GM23338 (cell line): Measurements from ENCODE around the gene NRXN2. TPM values are rescaled to one million over a fixed set of nuclear protein-coding genes. Genes with fewer than 3 reads are reported as not detected.

ENCODE experiments used
- ATAC-seq: fragments of 200-7000 bp; cut with Tn5 transposase; 3 replicates; pipeline ENCODE4 v1.9.1; 2020
- DNase-seq: peaks from one replicate; pipeline ENCODE4 v3.0.0-alpha.2; 2015; ENCODE audit warnings: low spot score
- H2AFZ ChIP-seq: fragments of 200-600 bp; sonication (generic); 2 replicates; pipeline ENCODE4 v1.8.0; 2016; ENCODE audit warnings: antibody characterized with exemption, mild to moderate bottlenecking, moderate library complexity
- H3F3A ChIP-seq: fragments of 200-600 bp; sonication (generic); replicated peaks from 2 replicates; pipeline ENCODE4 v1.8.0; 2017; ENCODE audit warnings: antibody characterized with exemption, mixed run types, low read depth
- H3K27ac ChIP-seq: fragments of 200-600 bp; sonication (generic); 2 replicates; pipeline ENCODE4 v1.6.1; 2016; ENCODE audit warnings: low read depth
- H3K27me3 ChIP-seq: fragments of 200-600 bp; sonication (generic); 2 replicates; pipeline ENCODE4 v1.8.0; 2016; ENCODE audit warnings: mild to moderate bottlenecking, mixed run types, moderate library complexity; ENCODE audit not compliant: insufficient read depth
- H3K36me3 ChIP-seq: fragments of 200-600 bp; sonication (generic); 2 replicates; pipeline ENCODE4 v1.8.0; 2016; ENCODE audit warnings: mild to moderate bottlenecking; ENCODE audit not compliant: insufficient read depth
- H3K4me1 ChIP-seq: fragments of 200-600 bp; sonication (generic); 2 replicates; pipeline ENCODE4 v1.8.0; 2016; ENCODE audit warnings: mild to moderate bottlenecking, moderate library complexity; ENCODE audit not compliant: insufficient read depth
- H3K4me2 ChIP-seq: fragments of 200-600 bp; sonication (generic); 2 replicates; pipeline ENCODE4 v1.7.1; 2017; ENCODE audit warnings: mixed run types
- H3K4me3 ChIP-seq: fragments of 200-600 bp; sonication (generic); 2 replicates; pipeline ENCODE4 v1.6.1; 2016; ENCODE audit warnings: mixed run types
- H3K79me2 ChIP-seq: fragments of 200-600 bp; sonication (generic); replicated peaks from 2 replicates; pipeline ENCODE4 v1.8.0; 2017; ENCODE audit warnings: mild to moderate bottlenecking; ENCODE audit not compliant: insufficient read depth
- H3K9me2 ChIP-seq: fragments of 200-600 bp; sonication (generic); 2 replicates; pipeline ENCODE4 v1.8.0; 2017; ENCODE audit not compliant: insufficient read depth
- H4K20me1 ChIP-seq: fragments of 200-600 bp; sonication (generic); replicated peaks from 2 replicates; pipeline ENCODE4 v1.8.0; 2017; ENCODE audit warnings: mild to moderate bottlenecking; ENCODE audit not compliant: insufficient read depth
- H3K27ac Mint-ChIP-seq: 2 replicates; pipeline ENCODE4 v1.8.0; 2020; ENCODE audit warnings: inconsistent platforms, mild to moderate bottlenecking, moderate library complexity, mixed read lengths
- H3K27me3 Mint-ChIP-seq: 3 replicates; pipeline ENCODE4 v1.8.0; 2022; ENCODE audit warnings: low read depth, mild to moderate bottlenecking, moderate library complexity, mixed read lengths, inconsistent platforms; ENCODE audit not compliant: insufficient read depth, poor library complexity
- H3K36me3 Mint-ChIP-seq: 3 replicates; pipeline ENCODE4 v1.8.0; 2021; ENCODE audit warnings: low read depth, mild to moderate bottlenecking, inconsistent platforms, moderate library complexity, mixed read lengths
- H3K4me1 Mint-ChIP-seq: 3 replicates; pipeline ENCODE4 v1.8.0; 2020; ENCODE audit warnings: mild to moderate bottlenecking, inconsistent platforms, mixed read lengths
- H3K4me3 Mint-ChIP-seq: 3 replicates; pipeline ENCODE4 v1.8.0; 2021; ENCODE audit warnings: moderate library complexity, mild to moderate bottlenecking, inconsistent platforms, mixed read lengths
- H3K9me3 Mint-ChIP-seq: 3 replicates; pipeline ENCODE4 v1.8.0; 2020; ENCODE audit warnings: moderate library complexity, mild to moderate bottlenecking, inconsistent platforms, mixed read lengths
- CREB1 ChIP-seq: fragments of 250-450 bp; sonication (Bioruptor Pico); IDR thresholded peaks from 2 replicates; pipeline ENCODE4 v1.5.0; 2020; ENCODE audit warnings: low read depth, mild to moderate bottlenecking, moderate library complexity
- EZH2 ChIP-seq: fragments of 200-600 bp; sonication (generic); IDR thresholded peaks from one replicate; pipeline ENCODE4 v1.8.0; 2017; ENCODE audit warnings: antibody characterized with exemption, mild to moderate bottlenecking, low read depth; ENCODE audit not compliant: unreplicated experiment
- NANOG ChIP-seq: IDR thresholded peaks from 2 replicates; pipeline ENCODE4 v1.6.1; 2016; ENCODE audit warnings: antibody characterized with exemption, borderline replicate concordance
- POLR2AphosphoS5 ChIP-seq: IDR thresholded peaks from 2 replicates; pipeline ENCODE4 v1.6.1; 2016; ENCODE audit warnings: antibody characterized with exemption, low read depth
- ZNF114 ChIP-seq: fragments of 250-450 bp; sonication (Bioruptor Pico); IDR thresholded peaks from 2 replicates; pipeline ENCODE4 v1.5.0; 2020; ENCODE audit warnings: mild to moderate bottlenecking, moderate library complexity
- ZNF331 ChIP-seq: fragments of 250-450 bp; sonication (Bioruptor Pico); IDR thresholded peaks from 2 replicates; pipeline ENCODE4 v1.5.0; 2020; ENCODE audit warnings: low read depth, mild to moderate bottlenecking, moderate library complexity
- polyA plus RNA-seq: library from polyadenylated mRNA; unstranded; fragments of >200 nt; fragmentation: Nextera tagmentation; extraction: Ambion mirVana; gene quantifications from 2 replicates; pipeline ENCODE4 v1.2.1, GENCODE V29; 2016
- total RNA-seq: library from RNA; depleted of rRNA; stranded (reverse); fragments of >200 nt; shearing (Covaris generic); gene quantifications from 2 replicates; pipeline ENCODE4 v1.2.3, GENCODE V29; 2014
- TF ChIP-seq, protein P1 (sequence below): IDR thresholded peaks from one replicate; pipeline ENCODE4 v1.6.1; 2018; ENCODE audit warnings: antibody characterized with exemption; ENCODE audit not compliant: unreplicated experiment
- TF ChIP-seq, protein P2 (sequence below), 2 experiments: fragments of 200-600 bp in 1 of 2; sonication (generic) in 1 of 2; conservative IDR thresholded peaks; 2 replicates each; pipeline versions ENCODE4 v1.5.1 to v1.6.1; 2016 to 2017; ENCODE audit warnings: antibody characterized with exemption in 2 of 2, low read depth in 2 of 2, mild to moderate bottlenecking in 2 of 2, moderate library complexity in 1 of 2
- TF ChIP-seq, protein P3 (sequence below): IDR thresholded peaks from 2 replicates; pipeline ENCODE4 v1.6.1; 2016; ENCODE audit warnings: antibody characterized with exemption

NRXN2 gene
- total and polyA plus RNA-seq, 2 experiments from 2014 or later = 3.4 to 17.0 TPM

DNA sequence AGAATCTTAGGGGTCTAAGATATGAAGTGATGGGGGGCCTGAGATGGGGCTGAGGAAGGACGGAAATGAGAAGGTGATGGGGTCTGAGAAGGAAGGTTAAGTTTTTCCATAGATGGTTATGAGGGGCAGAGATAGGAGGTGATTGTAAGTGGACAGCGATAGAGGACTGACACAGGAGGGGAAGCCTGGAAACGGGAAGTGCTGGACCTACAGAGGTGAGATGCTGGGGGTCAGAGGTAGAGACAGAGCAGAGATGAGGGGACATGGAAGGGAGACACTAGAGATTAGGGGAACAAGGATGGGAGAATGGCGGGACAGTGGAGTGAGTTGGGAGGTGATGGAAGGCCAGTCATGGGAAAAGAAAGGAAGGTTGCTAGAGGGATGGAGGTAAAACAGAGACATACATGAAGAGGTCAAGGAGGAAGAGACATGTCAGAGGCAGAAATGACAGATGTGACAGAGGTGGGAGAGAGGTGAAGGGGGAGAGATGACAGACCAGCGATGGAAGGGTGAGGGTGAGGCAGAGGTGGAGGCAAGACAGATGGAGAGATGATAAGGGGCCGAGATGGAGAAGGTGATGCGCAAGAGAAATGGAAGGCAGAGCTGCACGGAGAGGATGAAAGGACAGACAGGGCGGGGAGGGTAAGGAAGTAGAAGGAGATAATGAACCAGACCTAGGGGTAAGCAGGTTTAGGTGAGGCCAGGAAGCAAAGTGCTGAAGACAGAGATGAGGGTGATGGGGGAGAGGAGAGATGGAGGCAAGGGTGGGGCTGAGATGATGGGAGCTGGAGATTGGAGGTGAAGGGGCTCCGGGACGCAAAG is 81.2 kb downstream of the NRXN2 start:
- Mint-ChIP-seq H3K36me3 (no peaks in the 10 kb centered on the region), H3K27me3 (peaks cover 24% of the 10 kb centered on the region), H3K9me3 (no peaks in the 10 kb centered on the region), H3K4me1 (peaks cover 32% of the 10 kb centered on the region), H3K4me3 (no peak overlapping the region), H3K27ac (no peak overlapping the region)
- no peak overlapping the region for H3K27ac ChIP-seq
- DNase-seq (no peak), ATAC-seq (no peak)
- TF ChIP-seq EZH2 (peak; percentile 75), CREB1 (CRISPR knock-in tag) (no peak)
- H3K4me2 ChIP-seq = peak overlapping the region; percentile 86
- H3K4me3 ChIP-seq = peak overlapping the region; percentile 77
- H4K20me1 ChIP-seq = no peaks in the 10 kb centered on the region; the same call in 1 of the 2 replicates
- H3K9me2 ChIP-seq = no peaks in the 10 kb centered on the region
- no peak overlapping the region for H2AFZ ChIP-seq
- no peaks in the 10 kb centered on the region for H3K79me2 ChIP-seq
- H3K36me3 ChIP-seq = no peaks in the 10 kb centered on the region
- H3K27me3 ChIP-seq = peaks cover 82% of the 10 kb centered on the region
- peaks cover 27% of the 10 kb centered on the region for H3K4me1 ChIP-seq
- 0 out of 2 replicates have a peak, but pooled peaks cover 3% of the 10 kb centered on the region for H3F3A ChIP-seq

DNA sequence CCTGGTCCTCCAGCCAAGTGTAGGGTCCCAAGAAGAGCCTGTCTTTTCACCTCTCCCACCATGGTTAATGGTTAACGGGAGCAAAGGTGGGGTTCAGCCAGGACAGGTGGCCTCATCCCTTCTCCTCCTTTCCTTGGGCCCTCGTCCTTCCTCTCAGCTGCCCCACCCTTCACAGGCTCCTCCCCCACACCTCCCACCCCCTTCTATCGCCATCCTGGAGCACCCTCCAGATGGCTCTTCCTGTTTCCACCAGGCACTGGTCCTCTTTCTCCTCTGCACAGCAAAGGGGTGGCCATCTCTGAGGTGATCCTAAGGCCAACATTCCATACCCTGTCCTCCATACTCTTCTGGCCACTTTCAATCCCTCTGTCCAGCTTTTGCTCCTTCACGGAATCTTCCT is 83.1 kb downstream of the NRXN2 start:
- peaks cover 73% of the 10 kb centered on the region for H3K27me3 ChIP-seq
- DNase-seq = no peak
- Mint-ChIP-seq H3K4me1 (peaks cover 30% of the 10 kb centered on the region), H3K27ac (no peak overlapping the region), H3K9me3 (no peaks in the 10 kb centered on the region; the same call in 2 of the 3 replicates), H3K4me3 (no peak overlapping the region), H3K27me3 (peaks cover 24% of the 10 kb centered on the region), H3K36me3 (no peaks in the 10 kb centered on the region; the same call in 2 of the 3 replicates)
- TF ChIP-seq POLR2AphosphoS5 = no peak
- no peak for TF ChIP-seq ZNF331 (CRISPR knock-in tag)
- TF ChIP-seq, protein P1, sequence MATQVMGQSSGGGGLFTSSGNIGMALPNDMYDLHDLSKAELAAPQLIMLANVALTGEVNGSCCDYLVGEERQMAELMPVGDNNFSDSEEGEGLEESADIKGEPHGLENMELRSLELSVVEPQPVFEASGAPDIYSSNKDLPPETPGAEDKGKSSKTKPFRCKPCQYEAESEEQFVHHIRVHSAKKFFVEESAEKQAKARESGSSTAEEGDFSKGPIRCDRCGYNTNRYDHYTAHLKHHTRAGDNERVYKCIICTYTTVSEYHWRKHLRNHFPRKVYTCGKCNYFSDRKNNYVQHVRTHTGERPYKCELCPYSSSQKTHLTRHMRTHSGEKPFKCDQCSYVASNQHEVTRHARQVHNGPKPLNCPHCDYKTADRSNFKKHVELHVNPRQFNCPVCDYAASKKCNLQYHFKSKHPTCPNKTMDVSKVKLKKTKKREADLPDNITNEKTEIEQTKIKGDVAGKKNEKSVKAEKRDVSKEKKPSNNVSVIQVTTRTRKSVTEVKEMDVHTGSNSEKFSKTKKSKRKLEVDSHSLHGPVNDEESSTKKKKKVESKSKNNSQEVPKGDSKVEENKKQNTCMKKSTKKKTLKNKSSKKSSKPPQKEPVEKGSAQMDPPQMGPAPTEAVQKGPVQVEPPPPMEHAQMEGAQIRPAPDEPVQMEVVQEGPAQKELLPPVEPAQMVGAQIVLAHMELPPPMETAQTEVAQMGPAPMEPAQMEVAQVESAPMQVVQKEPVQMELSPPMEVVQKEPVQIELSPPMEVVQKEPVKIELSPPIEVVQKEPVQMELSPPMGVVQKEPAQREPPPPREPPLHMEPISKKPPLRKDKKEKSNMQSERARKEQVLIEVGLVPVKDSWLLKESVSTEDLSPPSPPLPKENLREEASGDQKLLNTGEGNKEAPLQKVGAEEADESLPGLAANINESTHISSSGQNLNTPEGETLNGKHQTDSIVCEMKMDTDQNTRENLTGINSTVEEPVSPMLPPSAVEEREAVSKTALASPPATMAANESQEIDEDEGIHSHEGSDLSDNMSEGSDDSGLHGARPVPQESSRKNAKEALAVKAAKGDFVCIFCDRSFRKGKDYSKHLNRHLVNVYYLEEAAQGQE = no peak
- TF ChIP-seq NANOG = no peak
- TF ChIP-seq, protein P2, sequence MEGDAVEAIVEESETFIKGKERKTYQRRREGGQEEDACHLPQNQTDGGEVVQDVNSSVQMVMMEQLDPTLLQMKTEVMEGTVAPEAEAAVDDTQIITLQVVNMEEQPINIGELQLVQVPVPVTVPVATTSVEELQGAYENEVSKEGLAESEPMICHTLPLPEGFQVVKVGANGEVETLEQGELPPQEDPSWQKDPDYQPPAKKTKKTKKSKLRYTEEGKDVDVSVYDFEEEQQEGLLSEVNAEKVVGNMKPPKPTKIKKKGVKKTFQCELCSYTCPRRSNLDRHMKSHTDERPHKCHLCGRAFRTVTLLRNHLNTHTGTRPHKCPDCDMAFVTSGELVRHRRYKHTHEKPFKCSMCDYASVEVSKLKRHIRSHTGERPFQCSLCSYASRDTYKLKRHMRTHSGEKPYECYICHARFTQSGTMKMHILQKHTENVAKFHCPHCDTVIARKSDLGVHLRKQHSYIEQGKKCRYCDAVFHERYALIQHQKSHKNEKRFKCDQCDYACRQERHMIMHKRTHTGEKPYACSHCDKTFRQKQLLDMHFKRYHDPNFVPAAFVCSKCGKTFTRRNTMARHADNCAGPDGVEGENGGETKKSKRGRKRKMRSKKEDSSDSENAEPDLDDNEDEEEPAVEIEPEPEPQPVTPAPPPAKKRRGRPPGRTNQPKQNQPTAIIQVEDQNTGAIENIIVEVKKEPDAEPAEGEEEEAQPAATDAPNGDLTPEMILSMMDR (conservative IDR thresholded peaks at IDR 0.05; ENCODE audit: low read depth in 2 of 2) = no peak
- TF ChIP-seq ZNF114 (CRISPR knock-in tag) = no peak
- TF ChIP-seq, protein P3, sequence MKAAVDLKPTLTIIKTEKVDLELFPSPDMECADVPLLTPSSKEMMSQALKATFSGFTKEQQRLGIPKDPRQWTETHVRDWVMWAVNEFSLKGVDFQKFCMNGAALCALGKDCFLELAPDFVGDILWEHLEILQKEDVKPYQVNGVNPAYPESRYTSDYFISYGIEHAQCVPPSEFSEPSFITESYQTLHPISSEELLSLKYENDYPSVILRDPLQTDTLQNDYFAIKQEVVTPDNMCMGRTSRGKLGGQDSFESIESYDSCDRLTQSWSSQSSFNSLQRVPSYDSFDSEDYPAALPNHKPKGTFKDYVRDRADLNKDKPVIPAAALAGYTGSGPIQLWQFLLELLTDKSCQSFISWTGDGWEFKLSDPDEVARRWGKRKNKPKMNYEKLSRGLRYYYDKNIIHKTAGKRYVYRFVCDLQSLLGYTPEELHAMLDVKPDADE = no peak
- H3K27ac ChIP-seq = no peak overlapping the region
- H3F3A ChIP-seq = 0 out of 2 replicates have a peak, but pooled peaks cover 1% of the 10 kb centered on the region
- H3K79me2 ChIP-seq = no peaks in the 10 kb centered on the region
- no peak overlapping the region for H3K4me2 ChIP-seq
- no peaks in the 10 kb centered on the region for H3K9me2 ChIP-seq
- no peak overlapping the region for H2AFZ ChIP-seq
- H3K36me3 ChIP-seq = no peaks in the 10 kb centered on the region
- no peak overlapping the region for H3K4me3 ChIP-seq
- peaks cover 21% of the 10 kb centered on the region for H3K4me1 ChIP-seq
- no peaks in the 10 kb centered on the region; the same call in 1 of the 2 replicates for H4K20me1 ChIP-seq
- ATAC-seq = no peak
